HG03439 (cell line): Measurements from ENCODE around the gene PTGIR.
A peak's percentile ranks its signal among the peaks of the same experiment; 100 is the strongest.

Source experiments
- ATAC-seq: cut with Tn5 transposase; IDR thresholded peaks from one replicate; pipeline ENCODE4 v1.9.1; 2021; ENCODE audit warnings: mild to moderate bottlenecking, moderate library complexity; ENCODE audit not compliant: unreplicated experiment

The PTGIR gene

GRCh38 chr19:46624958-46625661, at the start of gene PTGIR:
Gene PTGIR (minus strand): TSS chr19:46625089. CDS start chr19:46624225, 864 bp downstream.
- no peak for ATAC-seq

GRCh38 chr19:46670813-46671212, 45.9 kb upstream of the PTGIR start:
- ATAC-seq: no peak

- no peak for ATAC-seq
Observed at GRCh38 chr19:46668662-46669061, 43.8 kb upstream of the PTGIR start.

DNA sequence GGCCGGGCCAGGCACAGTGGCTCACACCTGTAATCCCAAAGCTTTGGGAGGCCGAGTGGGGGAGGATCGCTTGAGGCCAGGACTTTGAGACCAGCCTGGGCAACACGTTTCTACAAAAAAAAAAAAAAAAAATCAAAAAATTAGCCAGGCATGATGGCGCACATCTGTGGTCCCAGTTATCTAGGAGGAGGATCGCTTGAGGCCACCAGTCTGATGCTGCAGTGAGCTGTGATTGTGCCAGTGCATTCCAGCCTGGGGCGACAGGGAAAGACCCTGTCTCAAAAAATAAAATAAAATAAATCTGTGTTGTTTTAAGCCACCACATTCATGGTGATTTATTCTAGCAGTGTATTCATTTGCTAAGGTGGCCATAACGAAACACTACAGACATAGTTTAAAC, 40.2 kb upstream of the PTGIR start:
- ATAC-seq: no peak

GRCh38 chr19:46661735-46662592, 37.1 kb upstream of the PTGIR start:
- ATAC-seq: no peak

- peak; percentile 95 for ATAC-seq
Observed at GRCh38 chr19:46661020-46661731, 36.3 kb upstream of the PTGIR start, which contains the start of gene DACT3. Gene DACT3 (minus strand): TSS chr19:46661182. CDS start chr19:46661064, 118 bp downstream.

GRCh38 chr19:46660551-46661019, 35.7 kb upstream of the PTGIR start:
- no peak for ATAC-seq

- no peak for ATAC-seq
Observed at GRCh38 chr19:46660008-46660517, 35.2 kb upstream of the PTGIR start.

DNA sequence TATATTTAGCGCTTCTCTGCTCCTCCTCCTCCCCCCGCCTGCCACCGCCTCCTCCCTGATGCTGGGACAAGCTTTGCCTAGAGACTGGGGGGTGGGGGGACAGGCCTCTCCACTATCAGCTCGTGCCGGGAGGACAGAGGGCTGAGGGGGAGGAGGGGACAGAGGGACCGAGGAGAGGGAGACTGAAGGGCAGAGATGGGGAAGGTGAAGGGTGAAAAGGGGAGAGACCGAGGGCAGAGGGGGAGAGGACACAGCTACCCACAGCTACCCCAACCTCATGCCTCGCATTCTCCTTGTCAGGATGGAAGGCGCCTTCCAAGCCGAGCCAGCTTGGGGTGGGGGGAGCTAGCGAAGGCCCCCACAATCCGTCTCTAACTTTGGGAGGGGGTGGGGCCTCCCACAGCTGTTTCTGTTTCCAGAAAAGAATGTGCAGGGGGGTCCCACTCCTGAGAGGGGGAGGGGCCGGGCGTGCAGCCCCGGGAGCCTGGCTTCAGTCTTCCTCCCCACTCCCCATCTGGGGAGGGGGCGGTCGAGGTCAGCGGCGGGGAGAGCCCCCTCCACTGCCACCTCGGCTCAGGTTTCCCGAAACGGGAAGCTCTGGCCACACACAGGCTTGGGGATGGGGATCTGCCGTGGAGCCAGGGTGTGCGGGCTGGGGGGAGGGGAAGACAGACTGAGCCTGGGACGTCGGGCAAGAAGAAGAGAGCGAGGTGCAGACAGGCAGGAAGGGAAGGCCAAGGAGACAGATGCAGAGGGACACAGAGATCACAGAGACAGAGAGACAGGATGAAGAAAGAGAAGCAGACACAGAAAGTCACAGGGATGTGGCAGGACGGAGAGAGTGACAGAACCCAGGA, 34.5 kb upstream of the PTGIR start:
- ATAC-seq: no peak

GRCh38 chr19:46656541-46656940, 31.7 kb upstream of the PTGIR start:
- ATAC-seq: no peak

DNA sequence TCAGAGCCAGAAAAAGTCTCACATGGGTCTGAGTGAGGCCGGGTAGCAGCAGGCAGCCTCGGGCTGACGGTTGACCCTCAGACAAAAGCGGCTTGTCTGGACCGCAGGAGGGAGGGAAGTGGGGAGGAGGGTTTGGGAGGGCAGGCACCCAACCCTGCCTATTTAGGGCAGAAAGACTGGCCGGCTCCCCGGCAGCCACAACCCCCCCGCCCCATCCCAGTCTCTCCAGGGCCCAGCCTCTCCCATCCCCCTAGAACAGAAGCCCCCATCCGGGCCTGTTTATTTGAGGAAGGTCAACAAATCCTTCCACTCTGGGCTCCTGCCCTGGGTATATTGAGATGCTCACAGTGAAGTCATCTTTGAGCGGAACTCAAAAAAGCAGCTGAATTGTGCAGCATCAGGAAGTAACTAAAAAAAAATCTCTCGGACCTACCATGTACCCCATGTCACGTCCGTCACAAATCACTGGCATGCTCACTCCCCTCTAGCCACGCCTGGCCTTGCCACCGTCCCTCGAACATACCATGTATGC, 29.8 kb upstream of the PTGIR start:
- no peak for ATAC-seq

- no peak for ATAC-seq
Observed at GRCh38 chr19:46650445-46650844, 25.6 kb upstream of the PTGIR start.

DNA sequence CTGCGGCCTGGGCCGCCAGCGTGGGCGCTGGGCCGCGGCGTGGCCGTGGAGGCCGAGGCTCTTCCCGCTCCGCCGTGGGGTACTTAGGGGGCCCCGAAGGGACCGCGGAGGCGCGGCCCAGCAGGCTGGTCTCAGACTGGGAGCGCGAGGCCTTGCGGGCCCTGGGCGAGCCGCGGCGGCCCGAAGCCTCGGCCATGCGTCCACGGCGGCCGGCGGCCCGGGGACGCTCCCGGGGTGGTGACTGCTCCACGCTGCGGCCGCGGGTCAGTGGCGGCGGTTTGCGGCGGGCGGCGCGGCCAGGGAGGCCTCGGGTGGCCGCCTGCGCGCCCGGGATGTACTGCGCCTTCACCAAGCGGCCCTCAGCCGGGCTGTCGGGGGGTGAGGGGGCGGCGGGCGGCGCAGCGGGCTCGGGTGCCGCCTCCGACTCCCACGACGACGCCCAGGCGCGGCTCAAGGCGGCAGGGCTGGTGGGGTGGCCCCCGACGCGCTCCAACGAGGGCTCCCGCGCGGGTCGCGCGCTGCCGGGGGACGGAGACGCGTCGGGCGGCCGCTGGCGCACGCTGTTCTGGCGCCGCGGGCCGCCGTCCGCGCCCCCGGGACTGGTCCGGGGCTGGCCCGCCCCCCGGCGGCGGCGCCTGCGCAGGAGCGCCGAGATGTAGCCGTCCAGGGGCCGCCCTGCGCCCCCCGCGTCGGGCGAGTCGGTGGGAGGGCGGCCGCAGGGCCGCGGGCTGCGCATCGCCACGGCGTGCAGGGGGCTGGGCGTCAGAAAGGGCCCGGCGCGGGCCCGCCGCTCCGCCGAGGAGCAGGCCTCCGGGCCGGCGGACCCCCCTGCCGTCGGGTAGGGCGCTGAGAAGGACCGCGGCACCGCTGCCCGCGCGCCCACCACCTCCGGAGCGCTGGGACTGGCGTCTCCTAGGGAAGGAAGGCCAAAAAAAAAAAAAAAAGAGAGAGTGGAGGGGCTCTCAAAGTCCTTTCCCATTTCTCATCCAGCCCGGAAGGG, 24.4 kb upstream of the PTGIR start:
- ATAC-seq: no peak

DNA sequence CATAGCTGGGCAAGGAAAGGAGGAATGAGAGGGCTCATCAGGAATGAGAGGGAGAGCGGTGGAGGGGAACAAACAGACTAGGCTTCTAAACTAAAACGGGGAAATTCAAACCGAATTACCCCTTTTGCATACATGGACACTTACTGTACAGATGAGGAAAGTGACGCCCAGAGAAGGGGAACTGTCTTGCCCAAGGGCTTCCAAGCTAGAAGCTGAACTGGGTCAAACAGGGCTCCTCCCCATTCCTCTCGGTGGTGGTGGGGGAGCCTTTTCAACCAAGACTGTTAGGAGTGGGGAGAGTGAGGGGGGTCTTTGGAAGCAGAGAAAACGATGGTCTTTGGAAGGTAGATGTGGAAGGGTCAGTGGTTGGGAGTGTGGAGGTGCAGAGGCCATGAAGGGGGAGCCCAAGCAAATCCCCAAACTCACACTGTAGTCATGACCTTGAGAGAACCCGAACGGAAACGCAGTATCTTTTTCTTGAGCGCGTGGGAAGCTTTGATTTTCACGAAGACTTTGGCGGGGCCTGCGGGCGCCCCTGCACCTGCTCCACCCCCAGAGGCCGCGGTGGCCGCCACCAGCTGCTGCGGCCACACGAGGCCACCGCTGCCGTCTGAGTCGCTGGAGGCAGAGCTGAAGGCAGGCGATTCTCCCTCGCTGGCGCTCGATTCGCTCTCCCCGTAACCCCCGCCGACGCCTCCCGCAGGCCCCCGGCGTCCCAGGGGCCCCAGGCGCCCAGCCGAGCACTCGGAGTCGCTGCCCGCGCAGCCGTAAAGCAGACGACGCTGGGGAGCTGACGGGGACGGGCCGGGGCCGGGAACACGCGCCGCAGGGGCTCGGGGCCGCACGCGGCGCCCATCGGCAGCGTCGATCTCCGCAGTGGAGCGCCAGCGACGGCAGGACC, 23.4 kb upstream of the PTGIR start:
- ATAC-seq: no peak

DNA sequence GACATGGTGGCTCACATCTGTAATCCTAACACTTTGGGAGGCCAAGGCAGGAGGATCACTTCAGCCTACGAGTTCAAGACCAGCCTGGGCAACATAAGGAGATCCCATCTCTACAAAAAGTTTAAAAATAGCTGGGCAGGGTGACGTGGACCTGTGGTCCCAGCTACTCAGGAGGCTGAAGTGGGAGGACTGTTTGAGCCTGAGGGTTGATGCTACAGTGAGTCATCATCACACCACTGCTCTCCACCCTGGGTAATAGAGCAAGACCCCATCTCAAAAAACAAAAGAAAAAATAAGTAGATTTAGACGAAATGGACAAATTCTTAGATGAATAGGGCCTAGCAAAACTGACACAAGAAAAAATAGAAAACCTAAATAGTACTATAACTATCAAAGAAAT, 21.5 kb upstream of the PTGIR start:
- ATAC-seq: no peak

DNA sequence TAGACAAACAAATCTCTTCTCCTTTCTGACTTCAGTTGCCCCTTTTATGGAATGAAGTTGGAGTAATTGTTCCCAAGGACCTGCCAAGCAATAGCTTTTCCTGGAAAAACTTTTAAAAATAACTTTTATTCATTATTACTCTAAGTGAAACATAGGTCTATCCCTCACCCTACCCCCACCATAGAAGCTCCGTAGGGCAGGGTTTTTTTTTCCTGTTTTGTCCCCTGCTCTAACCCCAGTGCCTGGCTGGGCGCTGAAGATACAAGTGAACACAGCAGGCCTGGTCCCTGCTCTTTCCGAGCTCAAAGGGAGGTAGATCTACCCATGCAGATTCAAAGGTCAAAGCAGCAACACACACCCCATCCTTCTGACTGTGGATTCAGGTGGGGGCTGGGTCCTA, 19.8 kb upstream of the PTGIR start:
- ATAC-seq: no peak

GRCh38 chr19:46640656-46641055, 15.8 kb upstream of the PTGIR start:
- no peak for ATAC-seq
